ENCODE results near the gene TBC1D9. TPM values are rescaled to one million over a fixed set of nuclear protein-coding genes. Genes with fewer than 3 reads are reported as not detected.

Gene TBC1D9
- total RNA-seq, 2 experiments from 2014 or later = 0.20 to 0.33 TPM

DNA sequence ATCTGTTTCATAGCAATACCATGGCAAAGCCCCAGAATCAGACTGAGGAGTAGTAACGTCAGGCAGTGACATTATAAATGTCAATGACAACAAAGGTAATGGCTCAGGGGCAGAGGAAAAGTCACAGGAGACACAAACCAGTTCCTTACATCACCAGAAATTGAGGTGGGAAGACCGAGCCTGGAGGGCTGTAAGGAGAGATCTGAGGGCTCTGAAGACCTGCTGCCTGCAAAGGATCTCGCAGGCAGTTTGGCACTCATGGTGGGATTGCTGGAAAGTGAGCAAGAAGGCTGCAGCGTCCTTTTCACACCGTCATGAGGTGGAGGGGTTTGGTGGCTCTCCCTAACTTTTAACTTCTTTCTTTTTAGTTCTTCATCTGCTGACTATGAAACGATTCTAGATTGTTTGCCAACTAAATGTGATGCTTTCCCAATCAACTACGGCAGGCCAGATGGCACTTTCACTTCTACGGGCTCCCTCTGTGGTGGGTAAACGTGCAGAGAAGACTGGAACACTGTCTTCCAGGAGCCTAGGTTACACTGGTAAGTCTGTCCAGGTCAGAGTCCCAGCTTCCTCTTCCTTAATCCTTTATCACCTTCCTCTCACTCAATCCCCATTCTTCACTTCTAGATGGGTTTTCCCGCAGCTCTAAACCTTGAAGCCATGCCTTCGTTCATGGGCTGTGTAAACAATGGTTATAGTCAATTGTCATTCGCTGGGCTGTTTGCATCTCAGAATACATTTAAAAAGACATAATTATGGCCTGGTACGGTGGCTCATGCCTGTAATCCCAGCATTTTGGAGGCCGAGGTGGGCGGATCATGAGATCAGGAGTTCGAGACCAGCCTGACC, 58.2 kb downstream of the TBC1D9 start:
- H3K9me3 Mint-ChIP-seq = no peaks in the 10 kb centered on the region
- no peaks in the 10 kb centered on the region for H3K27me3 ChIP-seq (ENCODE audit: control insufficient read depth in 1 of 2, insufficient read depth in 2 of 2, low read length in 2 of 2)
- ChIA-PET CTCF (no interaction called here), POLR2A (no interaction called here)
- intact Hi-C loops (cut with DNase I, micrococcal nuclease) = no loop called here
- TF ChIP-seq CTCF (IDR thresholded peaks at IDR 0.05) = no peak
- H3K4me3 Mint-ChIP-seq = no peak overlapping the region
- H3K27ac Mint-ChIP-seq = no peak overlapping the region
- no peak overlapping the region for H3K27ac ChIP-seq (ENCODE audit: low read depth in 1 of 2, low read length in 2 of 2)
- DNase-seq (no peak), ATAC-seq (ENCODE audit: poor library complexity) (no peak)
- H3K27me3 Mint-ChIP-seq = peaks cover 7% of the 10 kb centered on the region
- H3K9me3 ChIP-seq (ENCODE audit: control insufficient read depth in 1 of 2, insufficient read depth in 1 of 2, low read length in 2 of 2) = no peaks in the 10 kb centered on the region
- H3K4me1 ChIP-seq (ENCODE audit: insufficient read depth, low read length) = no peaks in the 10 kb centered on the region
- H3K36me3 Mint-ChIP-seq (ENCODE audit: low read depth) = no peaks in the 10 kb centered on the region
- no peak overlapping the region for H3K4me3 ChIP-seq (ENCODE audit: low read length)
- no peaks in the 10 kb centered on the region for H3K4me1 Mint-ChIP-seq (ENCODE audit: low read depth)
- no peaks in the 10 kb centered on the region for H3K36me3 ChIP-seq (ENCODE audit: insufficient read depth, low read length)

DNA sequence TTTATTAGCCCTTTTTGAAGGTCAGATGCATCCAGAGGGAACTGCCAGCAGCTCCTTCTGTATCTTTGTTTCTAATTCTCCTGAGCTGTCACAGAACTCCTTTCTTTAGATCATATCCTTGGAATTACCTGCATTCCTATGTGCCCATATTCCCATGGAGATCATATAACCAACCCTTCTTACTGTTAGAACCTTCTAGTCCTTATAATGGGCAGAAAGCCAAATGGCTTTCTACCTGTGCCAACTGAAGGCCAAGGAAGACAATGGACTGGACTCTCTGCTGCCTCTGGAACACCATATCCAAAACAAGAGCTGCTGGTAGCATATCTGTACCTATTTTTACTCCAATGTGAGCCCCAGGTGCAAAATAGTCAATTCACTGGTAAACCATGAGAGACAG, 60.7 kb downstream of the TBC1D9 start:
- H3K27ac ChIP-seq (ENCODE audit: low read depth in 1 of 2, low read length in 2 of 2) = no peak overlapping the region
- H3K4me3 ChIP-seq (ENCODE audit: low read length) = no peak overlapping the region
- ChIA-PET CTCF (no interaction called here), POLR2A (no interaction called here)
- ATAC-seq (ENCODE audit: poor library complexity) (no peak), DNase-seq (no peak)
- intact Hi-C loops (cut with DNase I, micrococcal nuclease) = no loop called here
- H3K4me3 Mint-ChIP-seq = no peak overlapping the region
- no peaks in the 10 kb centered on the region for H3K4me1 Mint-ChIP-seq (ENCODE audit: low read depth)
- peaks cover 9% of the 10 kb centered on the region for H3K27me3 Mint-ChIP-seq
- no peak overlapping the region for H3K27ac Mint-ChIP-seq
- no peaks in the 10 kb centered on the region for H3K4me1 ChIP-seq (ENCODE audit: insufficient read depth, low read length)
- no peaks in the 10 kb centered on the region for H3K9me3 Mint-ChIP-seq
- H3K36me3 Mint-ChIP-seq (ENCODE audit: low read depth) = no peaks in the 10 kb centered on the region
- no peaks in the 10 kb centered on the region for H3K27me3 ChIP-seq (ENCODE audit: control insufficient read depth in 1 of 2, insufficient read depth in 2 of 2, low read length in 2 of 2)
- no peak for TF ChIP-seq CTCF (IDR thresholded peaks at IDR 0.05)
- H3K36me3 ChIP-seq (ENCODE audit: insufficient read depth, low read length) = no peaks in the 10 kb centered on the region
- no peaks in the 10 kb centered on the region for H3K9me3 ChIP-seq (ENCODE audit: control insufficient read depth in 1 of 2, insufficient read depth in 1 of 2, low read length in 2 of 2)

- H3K36me3 ChIP-seq (ENCODE audit: insufficient read depth, low read length) = no peaks in the 10 kb centered on the region
- no peak overlapping the region for H3K27ac ChIP-seq (ENCODE audit: low read depth in 1 of 2, low read length in 2 of 2)
- Mint-ChIP-seq H3K27me3 (peaks cover 17% of the 10 kb centered on the region), H3K4me1 (ENCODE audit: low read depth) (no peaks in the 10 kb centered on the region), H3K4me3 (no peak overlapping the region), H3K36me3 (ENCODE audit: low read depth) (no peaks in the 10 kb centered on the region), H3K27ac (no peak overlapping the region), H3K9me3 (no peaks in the 10 kb centered on the region)
- no peaks in the 10 kb centered on the region for H3K27me3 ChIP-seq (ENCODE audit: control insufficient read depth in 1 of 2, insufficient read depth in 2 of 2, low read length in 2 of 2)
- no peaks in the 10 kb centered on the region for H3K9me3 ChIP-seq (ENCODE audit: control insufficient read depth in 1 of 2, insufficient read depth in 1 of 2, low read length in 2 of 2)
- DNase-seq (no peak), ATAC-seq (ENCODE audit: poor library complexity) (no peak)
- no peaks in the 10 kb centered on the region for H3K4me1 ChIP-seq (ENCODE audit: insufficient read depth, low read length)
- POLR2A ChIA-PET = no interaction called here
- CTCF ChIA-PET = no interaction called here
- no peak for TF ChIP-seq CTCF (IDR thresholded peaks at IDR 0.05)
- no peak overlapping the region for H3K4me3 ChIP-seq (ENCODE audit: low read length)
- intact Hi-C loops (cut with DNase I, micrococcal nuclease) = no loop called here
These were observed 62.6 kb downstream of the TBC1D9 start for GRCh38 chr4:140693562-140693961.

Data from CD4-positive, alpha-beta T cell (primary cell).